Measurements from ENCODE around the gene RNU7-1. TPM values are rescaled to one million over a fixed set of nuclear protein-coding genes. Genes with fewer than 3 reads are reported as not detected.
A peak's percentile ranks its signal among the peaks of the same experiment; 100 is the strongest.

The RNU7-1 gene
- total RNA-seq, 1 donor from 2014 or later, result not detected

DNA sequence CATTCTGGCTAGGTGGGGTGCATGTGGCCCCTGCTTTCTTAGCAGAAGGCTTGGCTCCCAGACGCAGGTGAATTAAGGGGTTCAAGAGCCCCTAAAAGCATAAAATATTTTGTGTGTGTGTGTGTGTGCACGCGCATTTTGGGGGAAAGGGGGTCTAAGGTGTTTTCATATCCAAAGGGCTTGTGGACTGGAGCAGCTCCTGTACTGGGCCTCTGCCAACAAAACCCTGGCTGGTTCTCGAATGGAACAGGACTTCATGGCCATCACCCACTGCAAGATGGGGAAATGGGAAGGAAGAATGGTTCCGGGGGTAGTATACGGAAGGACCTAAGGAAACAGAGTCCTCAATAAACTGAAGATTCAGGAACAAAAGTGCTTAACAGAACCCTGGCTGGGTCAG, 19.8 kb upstream of the RNU7-1 start:
- TF ChIP-seq, protein P1, sequence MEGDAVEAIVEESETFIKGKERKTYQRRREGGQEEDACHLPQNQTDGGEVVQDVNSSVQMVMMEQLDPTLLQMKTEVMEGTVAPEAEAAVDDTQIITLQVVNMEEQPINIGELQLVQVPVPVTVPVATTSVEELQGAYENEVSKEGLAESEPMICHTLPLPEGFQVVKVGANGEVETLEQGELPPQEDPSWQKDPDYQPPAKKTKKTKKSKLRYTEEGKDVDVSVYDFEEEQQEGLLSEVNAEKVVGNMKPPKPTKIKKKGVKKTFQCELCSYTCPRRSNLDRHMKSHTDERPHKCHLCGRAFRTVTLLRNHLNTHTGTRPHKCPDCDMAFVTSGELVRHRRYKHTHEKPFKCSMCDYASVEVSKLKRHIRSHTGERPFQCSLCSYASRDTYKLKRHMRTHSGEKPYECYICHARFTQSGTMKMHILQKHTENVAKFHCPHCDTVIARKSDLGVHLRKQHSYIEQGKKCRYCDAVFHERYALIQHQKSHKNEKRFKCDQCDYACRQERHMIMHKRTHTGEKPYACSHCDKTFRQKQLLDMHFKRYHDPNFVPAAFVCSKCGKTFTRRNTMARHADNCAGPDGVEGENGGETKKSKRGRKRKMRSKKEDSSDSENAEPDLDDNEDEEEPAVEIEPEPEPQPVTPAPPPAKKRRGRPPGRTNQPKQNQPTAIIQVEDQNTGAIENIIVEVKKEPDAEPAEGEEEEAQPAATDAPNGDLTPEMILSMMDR (IDR thresholded peaks at IDR 0.05; ENCODE audit: unreplicated experiment), result no peak
- H3K27me3 Mint-ChIP-seq (ENCODE audit: unreplicated experiment), result peaks cover 30% of the 10 kb centered on the region
- H3K9me3 Mint-ChIP-seq (ENCODE audit: unreplicated experiment), result no peaks in the 10 kb centered on the region
- no peak overlapping the region for H3K4me3 Mint-ChIP-seq (ENCODE audit: unreplicated experiment)
- H3K27ac Mint-ChIP-seq (ENCODE audit: unreplicated experiment), result peak overlapping the region; percentile 97
- peaks cover 16% of the 10 kb centered on the region for H3K36me3 Mint-ChIP-seq (ENCODE audit: low read depth, unreplicated experiment)
- DNase-seq (ENCODE audit: low spot score), result no peak
- H3K4me1 Mint-ChIP-seq (ENCODE audit: unreplicated experiment), result peaks cover 61% of the 10 kb centered on the region

DNA sequence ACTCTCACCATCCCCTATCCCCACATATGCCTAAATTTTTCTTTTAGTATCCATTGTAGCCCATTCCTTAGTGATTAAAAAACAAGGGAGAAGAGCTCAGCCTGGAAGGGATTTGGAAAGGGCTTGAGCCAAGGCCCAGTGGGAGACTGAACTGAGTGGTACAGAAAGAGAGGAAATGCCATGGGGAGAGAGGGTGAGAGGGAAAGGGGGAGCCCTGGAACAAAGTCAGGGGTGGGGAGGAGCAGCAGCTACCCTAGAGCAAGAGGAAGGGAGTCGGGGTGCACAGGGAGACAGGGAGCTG, 18.4 kb upstream of the RNU7-1 start:
- Mint-ChIP-seq H3K36me3 (ENCODE audit: low read depth, unreplicated experiment) (peaks cover 22% of the 10 kb centered on the region), H3K4me3 (ENCODE audit: unreplicated experiment) (peak overlapping the region; percentile 99), H3K27me3 (ENCODE audit: unreplicated experiment) (peaks cover 28% of the 10 kb centered on the region), H3K27ac (ENCODE audit: unreplicated experiment) (peak overlapping the region; percentile 97), H3K9me3 (ENCODE audit: unreplicated experiment) (no peaks in the 10 kb centered on the region), H3K4me1 (ENCODE audit: unreplicated experiment) (peaks cover 66% of the 10 kb centered on the region)
- no peak for DNase-seq (ENCODE audit: low spot score)
- TF ChIP-seq, protein P1 (IDR thresholded peaks at IDR 0.05; ENCODE audit: unreplicated experiment), result no peak

DNA sequence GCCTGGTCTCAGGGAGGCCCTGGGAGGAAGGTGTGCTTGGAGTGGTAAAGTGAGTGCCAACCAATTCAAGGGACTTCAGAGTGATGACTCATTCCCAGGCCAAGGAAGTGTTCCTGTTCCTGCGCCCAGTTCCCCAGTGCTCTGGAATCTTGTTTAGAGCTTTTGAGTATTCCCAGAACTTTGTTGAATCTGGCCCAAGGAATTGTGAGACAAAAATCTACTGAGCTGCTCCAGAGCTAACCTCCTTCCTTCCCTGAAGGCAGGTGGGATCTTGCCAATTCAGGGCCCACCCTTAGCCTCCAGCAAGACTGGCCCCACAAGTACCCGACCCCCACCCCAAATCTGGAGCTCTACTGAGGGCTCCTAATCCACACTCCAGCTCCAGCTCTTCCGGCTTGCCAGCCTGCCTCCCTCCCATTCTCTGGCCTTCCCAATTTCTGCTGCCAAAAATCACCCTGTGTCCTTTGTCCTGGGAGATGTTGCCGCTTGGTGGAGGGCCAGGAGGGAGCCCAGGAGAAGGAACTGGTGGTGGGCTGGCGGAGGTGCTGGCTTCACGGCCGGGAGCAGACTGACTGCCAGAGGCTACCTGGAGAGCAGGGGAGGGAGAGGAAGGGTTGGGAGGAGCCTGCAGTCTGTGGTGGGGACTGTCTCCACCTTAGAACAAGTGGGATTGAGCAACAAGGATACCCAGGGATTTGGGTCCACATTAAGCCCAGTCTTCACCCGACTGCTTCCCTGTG, 17.9 kb upstream of the RNU7-1 start:
- H3K36me3 Mint-ChIP-seq (ENCODE audit: low read depth, unreplicated experiment), result peaks cover 22% of the 10 kb centered on the region
- peak overlapping the region; percentile 99 for H3K4me3 Mint-ChIP-seq (ENCODE audit: unreplicated experiment)
- no peaks in the 10 kb centered on the region for H3K9me3 Mint-ChIP-seq (ENCODE audit: unreplicated experiment)
- peak; percentile 53 for DNase-seq (ENCODE audit: low spot score)
- H3K27me3 Mint-ChIP-seq (ENCODE audit: unreplicated experiment), result peaks cover 28% of the 10 kb centered on the region
- H3K4me1 Mint-ChIP-seq (ENCODE audit: unreplicated experiment), result peaks cover 68% of the 10 kb centered on the region
- peak overlapping the region; percentile 97 for H3K27ac Mint-ChIP-seq (ENCODE audit: unreplicated experiment)
- TF ChIP-seq, protein P1 (IDR thresholded peaks at IDR 0.05; ENCODE audit: unreplicated experiment), result no peak

DNA sequence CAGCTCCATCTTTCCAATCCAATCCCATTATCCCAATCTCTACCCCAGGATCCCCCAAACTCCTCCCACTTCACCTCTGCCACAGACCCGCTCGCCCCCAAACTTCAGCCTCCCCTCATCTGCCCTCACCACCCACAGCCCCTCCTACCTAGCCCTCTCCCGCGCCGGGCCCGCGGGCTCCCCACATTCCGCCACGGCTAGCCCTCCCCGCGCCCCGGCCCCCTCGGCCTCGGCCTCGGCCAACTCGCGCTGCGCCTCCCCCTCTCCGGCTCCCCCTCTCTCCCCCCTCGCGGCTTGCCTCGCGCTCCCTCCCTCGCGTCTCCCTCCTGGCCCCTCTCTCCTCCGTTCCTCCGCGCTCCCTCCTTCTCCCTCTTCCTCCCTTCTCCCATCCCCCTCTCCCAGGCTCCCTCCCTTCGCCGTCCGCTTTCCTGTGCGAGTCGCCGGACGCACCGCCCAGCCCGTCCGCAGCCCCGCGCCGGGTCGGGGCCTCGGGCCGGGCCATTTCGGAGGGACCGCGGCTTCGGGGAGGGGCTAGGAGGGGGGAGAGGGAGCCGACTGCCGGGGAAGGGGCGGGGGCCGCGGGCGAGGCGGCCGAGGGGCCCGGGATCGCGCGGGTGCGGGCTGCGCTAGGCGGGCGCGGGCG, 16.1 kb upstream of the RNU7-1 start, which contains the start of gene ATN1:
TSS of gene ATN1 (plus strand) at position 581 of the 643 bp plus-strand sequence. CDS start 6,043 bp downstream, outside the sequence.
- TF ChIP-seq, protein P1 (IDR thresholded peaks at IDR 0.05; ENCODE audit: unreplicated experiment), result no peak

More for the DNA sequence above, 16.1 kb upstream of the RNU7-1 start, which contains the start of gene ATN1:
- Mint-ChIP-seq H3K27ac (ENCODE audit: unreplicated experiment) (peak within 1 kb of the TSS; percentile 97), H3K4me3 (ENCODE audit: unreplicated experiment) (peak within 1 kb of the TSS; percentile 100), H3K27me3 (ENCODE audit: unreplicated experiment) (peaks cover 33% of the 10 kb centered on the region), H3K4me1 (ENCODE audit: unreplicated experiment) (peaks cover 74% of the 10 kb centered on the region), H3K9me3 (ENCODE audit: unreplicated experiment) (no peaks in the 10 kb centered on the region), H3K36me3 (ENCODE audit: low read depth, unreplicated experiment) (peaks cover 30% of the 10 kb centered on the region)
- DNase-seq (ENCODE audit: low spot score), result peak; percentile 75
